HG03520 (cell line): ENCODE measurements around the gene MAP3K2.
"Not testable (repeated sequence)": the region's sequence is repeated elsewhere in the genome, so short reads cannot be mapped to it uniquely, and the experiment has no call there.

Experiments
- ATAC-seq: cut with Tn5 transposase; IDR thresholded peaks from one replicate; pipeline ENCODE4 v1.9.1; 2021; ENCODE audit warnings: mild to moderate bottlenecking, moderate library complexity; ENCODE audit not compliant: unreplicated experiment

The MAP3K2 gene

GRCh38 chr2:127355407-127356008 is 32.3 kb downstream of the MAP3K2 start:
- ATAC-seq = no peak

- not testable (repeated sequence) for ATAC-seq
These were observed 33.7 kb downstream of the MAP3K2 start for GRCh38 chr2:127353873-127354676.

GRCh38 chr2:127353223-127353622 is 34.6 kb downstream of the MAP3K2 start:
- ATAC-seq = not testable (repeated sequence)

GRCh38 chr2:127351603-127352002 is 36.2 kb downstream of the MAP3K2 start:
- no peak for ATAC-seq

- ATAC-seq = no peak
These were observed 39.3 kb downstream of the MAP3K2 start for GRCh38 chr2:127348426-127349000.

GRCh38 chr2:127347734-127348392 is 39.9 kb downstream of the MAP3K2 start:
- ATAC-seq = no peak

GRCh38 chr2:127347015-127347414 is 40.8 kb downstream of the MAP3K2 start:
- no peak for ATAC-seq

- no peak for ATAC-seq
These were observed 44.5 kb downstream of the MAP3K2 start for GRCh38 chr2:127343277-127343676.

GRCh38 chr2:127342101-127342500 is 45.7 kb downstream of the MAP3K2 start:
- peak; percentile 63 for ATAC-seq

GRCh38 chr2:127332335-127332734 is 55.4 kb downstream of the MAP3K2 start:
- no peak for ATAC-seq

- no peak for ATAC-seq
These were observed 57.0 kb downstream of the MAP3K2 start for GRCh38 chr2:127330753-127331152.

GRCh38 chr2:127326289-127326945 is 61.4 kb downstream of the MAP3K2 start:
- ATAC-seq = no peak

- ATAC-seq = no peak
These were observed 63.1 kb downstream of the MAP3K2 start for GRCh38 chr2:127324635-127325034.

- no peak for ATAC-seq
These were observed 66.5 kb downstream of the MAP3K2 start for GRCh38 chr2:127321303-127321702.

GRCh38 chr2:127320586-127321275 is 67.0 kb downstream of the MAP3K2 start:
- no peak for ATAC-seq

GRCh38 chr2:127320067-127320466 is 67.7 kb downstream of the MAP3K2 start:
- no peak for ATAC-seq

- no peak for ATAC-seq
These were observed 73.4 kb downstream of the MAP3K2 start for GRCh38 chr2:127314193-127314988.

- ATAC-seq = peak; percentile 95
These were observed 74.4 kb downstream of the MAP3K2 start for GRCh38 chr2:127313406-127313805.

GRCh38 chr2:127310980-127311379 is 76.8 kb downstream of the MAP3K2 start:
- no peak for ATAC-seq

- ATAC-seq = no peak
These were observed 78.3 kb downstream of the MAP3K2 start for GRCh38 chr2:127309468-127309867.
